Erythroblast (primary cell): ENCODE data around the gene NDOR1.

ENCODE experiments used
- DNase-seq, 2 experiments: peaks; one replicate each; lab custom pipeline; 2025; lab: John Stamatoyannopoulos, UW
- GATA1 ChIP-seq: IDR thresholded peaks from 2 replicates; pipeline ENCODE4 v1.6.1; 2011; ENCODE audit warnings: low read depth, mild to moderate bottlenecking, control low read depth, low read length, moderate library complexity
- POLR2A ChIP-seq: IDR thresholded peaks from 2 replicates; pipeline ENCODE4 v1.6.1; 2011; ENCODE audit warnings: mild to moderate bottlenecking, low read length

NDOR1 gene

GRCh38 chr9:137221506-137222111 is 16.1 kb downstream of the NDOR1 start:
- no peak for DNase-seq
- TF ChIP-seq POLR2A (no peak), GATA1 (no peak)

GRCh38 chr9:137222190-137223077 is 16.9 kb downstream of the NDOR1 start, which contains the start of gene RNF208:
Gene RNF208, minus strand, starts transcription at chr9:137222240. Its CDS starts 1,028 bp downstream, at chr9:137221212.
- no peak for TF ChIP-seq POLR2A
- TF ChIP-seq GATA1 = no peak
- DNase-seq = peak in 1 of 2 experiments; percentile 53

- DNase-seq = peak; percentile 99
- no peak for TF ChIP-seq GATA1
- TF ChIP-seq POLR2A = peak; percentile 82
Observed at GRCh38 chr9:137223078-137223970, 17.8 kb downstream of the NDOR1 start.

- TF ChIP-seq GATA1 = no peak
- no peak for TF ChIP-seq POLR2A
- no peak for DNase-seq
Observed at GRCh38 chr9:137224830-137225694, 19.6 kb downstream of the NDOR1 start, which contains the start of gene CYSRT1. Gene CYSRT1, plus strand, starts transcription at chr9:137225174. Its CDS starts 448 bp downstream, at chr9:137225622.

- DNase-seq = no peak
- no peak for TF ChIP-seq GATA1
Observed at GRCh38 chr9:137225699-137226331, 20.3 kb downstream of the NDOR1 start.

GRCh38 chr9:137226338-137227053 is 21.0 kb downstream of the NDOR1 start:
- no peak for DNase-seq
- TF ChIP-seq POLR2A (no peak), GATA1 (no peak)

- TF ChIP-seq GATA1 (no peak), POLR2A (no peak)
- peak; percentile 80 to 88 for DNase-seq
Observed at GRCh38 chr9:137227054-137227852, 21.8 kb downstream of the NDOR1 start, which contains the start of gene RNF224. Gene RNF224, plus strand, starts transcription at chr9:137227502. Its CDS starts 834 bp downstream, at chr9:137228336.

GRCh38 chr9:137227853-137228505 is 22.5 kb downstream of the NDOR1 start:
- TF ChIP-seq POLR2A (no peak), GATA1 (no peak)
- DNase-seq = no peak

GRCh38 chr9:137228506-137228967 is 23.0 kb downstream of the NDOR1 start:
- DNase-seq = no peak
- TF ChIP-seq GATA1 (no peak), POLR2A (no peak)

- DNase-seq = no peak
- no peak for TF ChIP-seq POLR2A
- no peak for TF ChIP-seq GATA1
Observed at GRCh38 chr9:137228968-137229896, 23.7 kb downstream of the NDOR1 start.
